Thyroid gland (tissue), 4 donors: ENCODE data around the gene GRXCR2. TPM values are rescaled to one million over a fixed set of nuclear protein-coding genes. Genes with fewer than 3 reads are reported as not detected.
"Not testable (repeated sequence)": the region's sequence is repeated elsewhere in the genome, so short reads cannot be mapped to it uniquely, and the experiment has no call there.

Source experiments
- DNase-seq, 2 donors: peaks; one replicate each; pipeline ENCODE4 v3.0.0-alpha.2; 2019
- H3K27ac ChIP-seq, 3 donors: fragments of 200-600 bp; sonication (generic); 1 replicate in 2 of 3; 2 replicates in 1 of 3; pipeline ENCODE4 v1.5.1; 2016 to 2019; ENCODE audit warnings: mild to moderate bottlenecking in 1 of 3, moderate library complexity in 1 of 3
- H3K27me3 ChIP-seq: fragments of 200-600 bp; sonication (generic); one replicate; pipeline ENCODE4 v1.5.1; 2019
- H3K36me3 ChIP-seq, 2 donors: fragments of 200-600 bp; sonication (generic); one replicate each; pipeline ENCODE4 v1.5.1; 2016 to 2019
- H3K4me1 ChIP-seq, 2 donors: fragments of 200-600 bp; sonication (generic); one replicate each; pipeline ENCODE4 v1.5.1; 2017 to 2019
- H3K4me3 ChIP-seq, 3 donors: fragments of 200-600 bp; sonication (generic); replicated peaks in 1 of 3; 1 replicate in 2 of 3; 2 replicates in 1 of 3; pipeline ENCODE4 v1.5.1; 2016; ENCODE audit warnings: mild to moderate bottlenecking in 1 of 3
- H3K9me3 ChIP-seq: fragments of 200-600 bp; sonication (generic); one replicate; pipeline ENCODE4 v1.5.1; 2017
- POLR2A ChIP-seq, 2 donors: fragments of 450-650 bp; IDR thresholded peaks; one replicate each; pipeline ENCODE4 v1.6.1; 2017; ENCODE audit warnings: antibody characterized with exemption in 2 of 2, mild to moderate bottlenecking in 2 of 2, moderate library complexity in 1 of 2
- WGBS, 2 donors: methylation state at CpG; one replicate each; pipeline ENCODE4 v1.1.5; 2017; 5-methylcytosine and 5-hydroxymethylcytosine counted together
- intact Hi-C: fragments of 100-400 bp; cut with DNase I; formaldehyde crosslinking; loops from one replicate; pipeline ENCODE4 v1.15.1; 2023
- total RNA-seq, 4 donors: library from RNA; depleted of rRNA; stranded (reverse); fragments of >200 nt; gene quantifications; one replicate each; pipeline ENCODE4 v1.2.3, GENCODE V29; 2016
- TF ChIP-seq, protein P1 (sequence below), 6 experiments: fragments of 200-600 bp in 3 of 6; fragments of 450-650 bp in 3 of 6; sonication (generic) in 3 of 6; IDR thresholded peaks; one replicate each; pipeline ENCODE4 v1.5.1; 2016 to 2019; ENCODE audit warnings: antibody characterized with exemption in 6 of 6, mild to moderate bottlenecking in 2 of 6, inconsistent platforms in 1 of 6, moderate library complexity in 1 of 6

Gene GRXCR2
- total RNA-seq, 4 donors from 2014 or later: 0.13 TPM; not detected in 3

DNA sequence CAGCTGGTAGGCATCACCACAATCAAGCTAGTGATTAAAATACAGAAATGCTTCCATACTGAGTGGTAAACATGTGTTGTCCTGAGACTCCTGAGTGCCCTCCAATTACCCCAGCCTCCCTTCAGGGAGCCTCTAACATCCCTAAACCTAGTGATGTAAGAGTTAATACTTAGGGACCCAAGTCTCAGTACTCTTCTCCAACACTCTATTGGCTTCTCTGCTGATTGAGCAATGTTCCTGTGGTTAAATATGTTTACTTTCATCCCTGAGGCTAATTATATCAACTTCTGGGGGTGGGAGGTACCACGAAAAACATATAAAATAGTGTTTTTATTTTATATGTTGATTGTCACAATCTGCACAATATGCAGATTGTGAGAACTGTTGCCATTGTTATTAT lies 5.0 kb downstream of the GRXCR2 start:
- no peak overlapping the region for H3K4me3 ChIP-seq
- H3K27me3 ChIP-seq: no peaks in the 10 kb centered on the region
- TF ChIP-seq, protein P1, sequence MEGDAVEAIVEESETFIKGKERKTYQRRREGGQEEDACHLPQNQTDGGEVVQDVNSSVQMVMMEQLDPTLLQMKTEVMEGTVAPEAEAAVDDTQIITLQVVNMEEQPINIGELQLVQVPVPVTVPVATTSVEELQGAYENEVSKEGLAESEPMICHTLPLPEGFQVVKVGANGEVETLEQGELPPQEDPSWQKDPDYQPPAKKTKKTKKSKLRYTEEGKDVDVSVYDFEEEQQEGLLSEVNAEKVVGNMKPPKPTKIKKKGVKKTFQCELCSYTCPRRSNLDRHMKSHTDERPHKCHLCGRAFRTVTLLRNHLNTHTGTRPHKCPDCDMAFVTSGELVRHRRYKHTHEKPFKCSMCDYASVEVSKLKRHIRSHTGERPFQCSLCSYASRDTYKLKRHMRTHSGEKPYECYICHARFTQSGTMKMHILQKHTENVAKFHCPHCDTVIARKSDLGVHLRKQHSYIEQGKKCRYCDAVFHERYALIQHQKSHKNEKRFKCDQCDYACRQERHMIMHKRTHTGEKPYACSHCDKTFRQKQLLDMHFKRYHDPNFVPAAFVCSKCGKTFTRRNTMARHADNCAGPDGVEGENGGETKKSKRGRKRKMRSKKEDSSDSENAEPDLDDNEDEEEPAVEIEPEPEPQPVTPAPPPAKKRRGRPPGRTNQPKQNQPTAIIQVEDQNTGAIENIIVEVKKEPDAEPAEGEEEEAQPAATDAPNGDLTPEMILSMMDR (IDR thresholded peaks at IDR 0.05): no peak
- no peak for TF ChIP-seq POLR2A (IDR thresholded peaks at IDR 0.05)
- H3K9me3 ChIP-seq: no peaks in the 10 kb centered on the region
- intact Hi-C loops: no loop called here
- H3K27ac ChIP-seq: no peak overlapping the region
- no peaks in the 10 kb centered on the region for H3K36me3 ChIP-seq
- WGBS, 2 donors: 66 to 71% methylated on average over 1 of the region's 1 CpG
- DNase-seq: no peak
- H3K4me1 ChIP-seq: peaks cover 4 to 9% of the 10 kb centered on the region in 2 donors

DNA sequence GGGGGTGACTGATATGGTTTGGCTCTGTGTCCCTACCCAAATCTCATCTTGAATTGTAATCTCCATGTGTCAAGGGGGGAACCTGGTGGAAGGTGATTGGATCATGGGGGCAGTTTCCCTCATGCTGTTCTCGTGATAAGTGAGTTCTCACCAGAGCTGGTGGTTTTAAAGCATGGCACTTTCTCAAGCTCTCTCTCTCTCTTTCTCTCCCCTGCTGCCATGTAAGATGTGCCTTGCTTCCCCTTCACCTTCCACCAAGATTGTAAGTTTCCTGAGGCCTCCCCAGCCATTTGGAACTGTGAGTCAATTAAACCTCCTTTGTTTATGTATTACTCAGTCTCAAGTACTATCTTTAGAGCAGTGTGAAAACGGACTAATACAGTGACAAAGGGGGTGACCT lies 8.4 kb downstream of the GRXCR2 start:
- H3K36me3 ChIP-seq, intact Hi-C loops, H3K4me3 ChIP-seq, H3K9me3 ChIP-seq, H3K27ac ChIP-seq, DNase-seq, H3K27me3 ChIP-seq: not testable (repeated sequence)
- peaks cover 12 to 22% of the 10 kb centered on the region in 2 donors for H3K4me1 ChIP-seq
- WGBS, 2 donors: 82 to 83% methylated on average over 2 of the region's 2 CpGs

DNA sequence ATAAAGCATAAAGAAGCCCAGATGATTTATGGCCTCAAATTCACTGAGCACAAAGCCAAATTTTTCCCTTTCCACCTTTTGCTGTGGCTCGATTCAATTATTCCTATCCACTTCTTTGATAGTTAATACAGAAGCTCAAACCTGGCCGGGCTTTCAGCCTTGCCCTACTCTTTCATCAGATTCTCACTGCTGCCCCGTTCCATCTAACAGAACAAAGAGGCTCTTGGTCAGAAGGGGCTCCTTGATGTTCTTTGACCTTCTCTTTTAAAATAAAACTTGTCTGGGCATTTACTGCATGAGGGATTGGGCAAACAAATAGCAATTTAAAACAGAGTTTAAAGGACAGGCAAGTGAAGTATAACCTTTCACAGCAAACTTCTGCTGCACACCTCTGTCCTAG lies 9.8 kb downstream of the GRXCR2 start:
- Histone ChIP-seq H3K27ac (no peak overlapping the region), H3K9me3 (no peaks in the 10 kb centered on the region), H3K4me1 (peaks cover 17 to 25% of the 10 kb centered on the region in 2 donors), H3K4me3 (no peak overlapping the region), H3K36me3 (no peaks in the 10 kb centered on the region), H3K27me3 (no peaks in the 10 kb centered on the region)
- TF ChIP-seq, protein P1 (IDR thresholded peaks at IDR 0.05): no peak
- TF ChIP-seq POLR2A (IDR thresholded peaks at IDR 0.05): no peak
- DNase-seq: no peak
- 52 to 53% methylated on average over 3 of the region's 3 CpGs for WGBS, 2 donors
- intact Hi-C loops: no loop called here

DNA sequence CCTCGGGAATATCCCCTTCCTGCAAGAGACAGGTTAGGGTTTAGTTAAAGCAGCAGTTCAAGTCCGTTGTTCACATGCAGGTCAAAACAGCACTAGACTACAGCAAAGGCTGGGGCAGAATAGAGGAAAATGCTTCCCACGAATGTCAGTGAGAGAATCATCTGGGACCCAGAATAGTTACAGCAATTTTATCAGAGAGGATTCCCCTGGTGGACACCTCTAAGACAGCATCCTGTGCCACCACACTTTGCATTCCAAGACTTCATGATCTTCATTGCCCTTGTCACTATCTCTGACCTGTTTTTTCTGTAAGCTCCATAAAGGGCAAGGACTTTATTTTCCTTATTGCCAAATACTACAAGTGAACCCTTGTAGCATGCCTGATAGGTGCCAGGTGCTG lies 12.9 kb downstream of the GRXCR2 start:
- no peak overlapping the region for H3K4me3 ChIP-seq
- H3K9me3 ChIP-seq: no peaks in the 10 kb centered on the region
- H3K4me1 ChIP-seq: peaks cover 25 to 43% of the 10 kb centered on the region in 2 donors
- TF ChIP-seq, protein P1 (IDR thresholded peaks at IDR 0.05): no peak
- no peak for TF ChIP-seq POLR2A (IDR thresholded peaks at IDR 0.05)
- no peak for DNase-seq
- no peaks in the 10 kb centered on the region for H3K27me3 ChIP-seq
- H3K27ac ChIP-seq: peak overlapping the region in 2 of 3 donors; percentile 18 to 58
- intact Hi-C loops: no loop called here
- H3K36me3 ChIP-seq: no peaks in the 10 kb centered on the region
- 65 to 76% methylated on average over 3 of the region's 3 CpGs for WGBS, 2 donors

DNA sequence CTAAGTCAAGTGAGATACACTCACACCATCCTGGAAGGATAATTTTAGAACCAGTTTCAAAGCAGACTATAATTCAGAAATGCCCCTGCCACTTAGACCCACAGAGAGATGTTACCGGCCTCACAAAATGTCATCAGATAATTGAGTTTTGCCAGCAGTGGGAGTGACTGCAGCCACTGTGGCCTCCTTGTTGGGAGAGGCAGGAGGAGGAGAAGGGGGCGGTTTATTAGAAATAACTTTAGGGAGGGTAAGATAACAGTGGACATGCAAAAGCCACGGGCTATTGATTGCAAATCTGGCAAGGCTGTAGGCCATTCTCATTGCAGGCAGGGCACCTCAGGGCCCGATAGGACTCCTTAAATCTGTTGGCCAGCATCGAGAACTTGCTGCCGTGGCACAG lies 13.4 kb downstream of the GRXCR2 start:
- H3K4me1 ChIP-seq: peaks cover 25 to 43% of the 10 kb centered on the region in 2 donors
- TF ChIP-seq, protein P1 (IDR thresholded peaks at IDR 0.05): no peak
- TF ChIP-seq POLR2A (IDR thresholded peaks at IDR 0.05): no peak
- no peaks in the 10 kb centered on the region for H3K9me3 ChIP-seq
- 53 to 71% methylated on average over 6 of the region's 6 CpGs for WGBS, 2 donors
- peak overlapping the region in 2 of 3 donors; percentile 18 to 58 for H3K27ac ChIP-seq
- no peaks in the 10 kb centered on the region for H3K27me3 ChIP-seq
- intact Hi-C loops: no loop called here
- no peak overlapping the region for H3K4me3 ChIP-seq
- no peaks in the 10 kb centered on the region for H3K36me3 ChIP-seq
- DNase-seq: peak in 1 of 2 donors; percentile 16

DNA sequence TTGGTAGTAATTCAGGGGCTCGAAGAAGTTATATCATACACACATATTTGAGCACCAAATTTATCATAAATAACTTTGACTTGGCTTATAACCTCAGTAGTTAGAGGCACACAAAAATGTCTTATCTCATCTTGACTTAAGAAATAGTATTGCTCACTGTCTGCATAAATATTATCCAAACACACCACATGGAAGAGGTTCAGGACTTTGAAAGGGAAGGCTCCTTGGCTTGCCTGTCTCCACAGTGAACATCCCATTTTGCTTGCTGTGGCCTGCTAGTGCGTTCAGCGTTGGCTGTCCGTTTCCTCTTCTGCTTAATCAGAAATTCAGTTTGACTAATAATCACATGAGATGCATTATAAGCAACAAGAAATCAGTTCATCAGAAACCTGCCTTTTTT lies 13.9 kb downstream of the GRXCR2 start:
- H3K36me3 ChIP-seq: no peaks in the 10 kb centered on the region
- no peaks in the 10 kb centered on the region for H3K9me3 ChIP-seq
- no peak overlapping the region for H3K4me3 ChIP-seq
- no peaks in the 10 kb centered on the region for H3K27me3 ChIP-seq
- H3K27ac ChIP-seq: no peak overlapping the region
- WGBS, 2 donors: 78 to 84% methylated on average over 4 of the region's 4 CpGs
- DNase-seq: no peak
- intact Hi-C loops: no loop called here
- H3K4me1 ChIP-seq: peaks cover 25 to 43% of the 10 kb centered on the region in 2 donors
- TF ChIP-seq, protein P1 (IDR thresholded peaks at IDR 0.05): no peak
- no peak for TF ChIP-seq POLR2A (IDR thresholded peaks at IDR 0.05)
